NCI-H1105 treated with DMSO at 0.1 percent for 48 hours (cell line): Measurements from ENCODE around the gene AUH.

Source experiments
- DNase-seq: peaks from one replicate; lab custom pipeline; 2025; lab: John Stamatoyannopoulos, UW

AUH gene

GRCh38 chr9:91338681-91339080, 23.0 kb downstream of the AUH start:
- DNase-seq, result no peak

DNA sequence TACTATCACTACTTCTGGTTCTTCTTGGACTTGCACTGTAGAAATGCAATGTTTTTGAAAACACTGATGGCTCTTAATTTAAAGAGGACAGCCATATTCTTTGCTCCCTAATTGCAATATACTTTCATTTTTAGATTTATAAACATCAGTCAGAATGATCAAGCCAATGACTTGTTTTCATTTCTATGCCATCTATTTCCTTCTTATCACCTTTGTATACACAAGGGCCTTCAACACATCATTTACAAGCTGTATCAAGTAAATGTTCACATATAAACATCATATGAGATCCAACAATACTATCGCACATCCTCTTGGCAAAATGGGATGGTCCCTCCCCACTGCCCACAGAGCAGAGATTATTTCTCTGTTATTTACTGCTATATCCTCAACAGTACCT, 24.9 kb downstream of the AUH start:
- no peak for DNase-seq

- no peak for DNase-seq
Measured at GRCh38 chr9:91334053-91334452, 27.7 kb downstream of the AUH start.

DNA sequence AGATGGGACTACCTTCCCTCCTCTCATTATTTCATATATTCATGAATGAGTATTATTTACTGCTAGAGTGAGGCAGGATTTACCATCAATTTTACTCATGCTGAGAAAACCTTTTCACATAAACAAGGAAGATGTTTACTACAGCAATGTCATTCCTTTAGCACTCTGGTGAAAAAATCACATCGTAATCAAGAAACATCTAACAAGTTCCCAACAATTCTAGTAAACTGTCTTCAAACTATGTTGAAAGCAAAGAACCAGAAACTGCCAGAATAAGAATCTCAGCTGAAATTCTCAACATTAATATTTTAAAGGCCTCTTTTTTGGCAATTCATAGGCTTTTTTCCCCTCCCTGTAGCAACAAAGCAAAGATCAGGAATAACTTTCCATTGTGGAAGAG, 28.2 kb downstream of the AUH start:
- DNase-seq, result no peak

DNA sequence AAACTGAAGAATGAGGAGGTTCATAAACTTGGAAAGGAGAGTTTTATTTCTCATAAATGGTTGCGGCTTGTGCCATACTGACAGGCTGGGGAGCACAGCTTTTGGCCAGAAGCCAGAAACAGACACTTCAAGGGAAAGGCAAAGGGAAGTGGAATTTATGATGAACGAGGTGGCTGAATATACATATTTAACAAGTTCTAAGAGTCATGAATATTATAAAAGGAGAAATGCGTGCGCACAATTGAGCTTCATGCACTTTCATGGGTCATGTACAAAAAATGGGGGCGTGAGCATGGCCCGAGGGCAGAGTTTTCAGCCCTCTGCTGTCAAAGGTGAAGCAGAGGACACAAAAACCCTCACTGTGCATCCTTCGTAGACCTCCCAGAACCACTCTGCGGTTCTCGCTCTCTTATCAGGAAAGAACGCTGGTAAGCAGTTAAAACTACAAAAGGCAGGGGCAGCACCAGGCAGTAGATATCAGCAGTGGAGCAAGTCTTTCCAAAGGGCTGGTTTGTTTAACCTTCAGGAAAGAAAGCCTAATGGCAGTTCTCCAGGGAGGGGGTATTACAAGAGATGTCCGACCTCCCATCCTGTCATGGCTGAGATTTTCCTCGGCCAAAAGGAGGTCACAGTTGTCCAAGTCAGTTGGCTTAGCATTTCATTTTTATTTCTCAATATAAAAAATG, 29.0 kb downstream of the AUH start:
- no peak for DNase-seq

DNA sequence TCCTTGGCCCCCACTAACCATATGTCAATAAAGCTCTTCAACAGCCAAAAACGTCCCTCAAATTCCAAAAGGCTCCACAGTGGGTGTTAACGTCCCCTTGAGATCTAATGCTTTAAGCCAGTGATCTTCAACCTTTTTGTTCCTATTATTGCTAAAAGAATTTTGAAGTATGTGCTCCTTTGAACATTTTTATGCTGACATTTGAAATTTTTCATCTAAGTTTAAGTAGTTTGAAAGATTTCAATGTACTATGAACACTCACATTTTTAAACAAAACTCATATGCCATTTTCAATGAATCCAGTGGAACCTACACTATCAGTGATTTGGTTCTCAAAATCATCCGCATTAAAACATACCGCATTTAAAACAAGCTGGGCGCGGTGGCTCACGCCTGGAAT, 29.9 kb downstream of the AUH start:
- no peak for DNase-seq

- DNase-seq, result no peak
Measured at GRCh38 chr9:91328186-91328585, 33.5 kb downstream of the AUH start.

GRCh38 chr9:91321691-91322090, 40.0 kb downstream of the AUH start:
- DNase-seq, result no peak

- no peak for DNase-seq
Measured at GRCh38 chr9:91320299-91320698, 41.4 kb downstream of the AUH start.

GRCh38 chr9:91316093-91316492, 45.6 kb downstream of the AUH start:
- DNase-seq, result no peak

DNA sequence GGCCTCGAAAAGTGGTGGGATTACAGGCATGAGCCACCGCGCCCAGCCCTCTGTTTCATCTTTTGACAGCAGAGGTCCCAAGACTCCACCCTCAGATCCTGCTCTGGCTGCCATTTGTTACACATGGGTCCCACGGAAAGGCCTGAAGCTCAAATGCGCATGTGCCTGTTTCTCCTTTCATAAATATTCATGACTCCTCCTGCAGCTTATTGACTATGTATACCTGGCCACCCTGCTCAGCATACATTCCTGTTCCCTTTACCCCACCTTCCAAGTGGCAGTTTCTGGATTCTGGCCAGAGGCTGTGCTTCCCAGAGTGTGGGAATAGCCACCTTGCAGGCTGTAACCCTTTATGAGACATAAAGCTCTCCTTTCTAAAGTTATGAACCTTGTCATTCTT, 46.5 kb downstream of the AUH start:
- no peak for DNase-seq

DNA sequence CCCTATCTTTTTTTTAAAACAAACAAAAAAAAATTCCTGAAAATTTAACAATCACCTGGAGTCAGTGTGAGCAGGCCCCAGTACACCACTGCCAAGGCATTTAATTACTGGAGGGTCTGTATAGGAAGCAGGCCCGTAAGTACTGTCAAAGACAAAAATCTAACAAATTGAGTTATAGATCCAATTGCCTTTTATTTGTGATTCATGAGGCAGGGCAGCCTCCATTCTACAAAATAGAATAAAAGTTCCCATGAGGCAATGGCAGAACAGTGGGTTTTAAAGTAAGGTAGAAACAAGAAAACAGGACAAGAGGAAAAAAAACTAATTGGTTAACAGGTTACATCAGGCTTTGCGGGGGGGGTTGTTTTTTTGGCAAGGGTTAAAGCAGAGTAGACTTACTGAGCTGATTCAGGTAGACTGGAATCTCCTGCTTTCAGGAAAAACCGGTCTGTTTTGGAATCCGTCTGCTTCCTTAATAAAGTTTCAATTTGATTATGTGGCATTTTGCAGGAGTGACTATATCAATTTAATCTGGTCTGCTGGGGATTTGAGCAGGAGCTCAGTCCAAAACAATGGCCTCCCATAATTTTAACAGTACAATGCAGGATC, 48.9 kb downstream of the AUH start:
- no peak for DNase-seq

DNA sequence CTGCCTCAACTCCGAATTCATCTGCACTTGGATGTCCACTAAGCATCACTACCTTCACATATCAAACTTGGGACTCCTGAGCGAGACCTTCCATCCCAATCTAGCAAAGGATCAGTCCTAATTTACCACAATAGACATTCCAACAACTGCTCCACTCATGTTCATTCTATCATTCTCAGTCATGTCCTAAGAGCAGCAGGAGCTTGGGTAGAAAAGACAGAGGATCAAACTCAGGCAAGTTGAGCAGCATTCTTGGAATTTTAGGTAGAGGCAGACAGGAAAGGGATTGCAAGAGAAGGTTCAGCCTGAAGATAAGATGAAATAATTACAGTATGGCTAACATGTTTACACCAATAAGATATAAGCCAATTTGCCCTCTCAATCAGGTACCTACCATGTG, 51.7 kb downstream of the AUH start:
- DNase-seq, result no peak

- DNase-seq, result no peak
Measured at GRCh38 chr9:91308191-91308590, 53.5 kb downstream of the AUH start.

DNA sequence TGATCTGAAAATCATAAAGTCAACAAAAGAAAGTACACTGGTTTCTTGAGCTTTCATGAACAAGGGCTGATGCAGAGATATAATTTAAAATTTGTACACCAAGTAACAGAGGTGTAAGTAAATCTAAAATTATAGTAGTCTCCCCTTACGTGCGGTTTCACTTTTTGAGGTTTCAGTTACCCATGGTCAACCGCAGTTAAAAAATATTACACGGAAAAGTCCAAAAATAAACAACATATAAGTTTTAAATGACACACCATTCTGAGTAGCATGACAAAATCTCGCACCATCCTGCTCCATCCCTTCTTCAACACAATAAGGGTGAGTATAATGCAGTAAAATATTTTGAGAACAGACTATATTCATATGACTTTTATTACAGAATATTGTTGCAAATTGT, 54.4 kb downstream of the AUH start:
- DNase-seq, result no peak

- DNase-seq, result no peak
Measured at GRCh38 chr9:91306296-91306630, 55.5 kb downstream of the AUH start.

DNA sequence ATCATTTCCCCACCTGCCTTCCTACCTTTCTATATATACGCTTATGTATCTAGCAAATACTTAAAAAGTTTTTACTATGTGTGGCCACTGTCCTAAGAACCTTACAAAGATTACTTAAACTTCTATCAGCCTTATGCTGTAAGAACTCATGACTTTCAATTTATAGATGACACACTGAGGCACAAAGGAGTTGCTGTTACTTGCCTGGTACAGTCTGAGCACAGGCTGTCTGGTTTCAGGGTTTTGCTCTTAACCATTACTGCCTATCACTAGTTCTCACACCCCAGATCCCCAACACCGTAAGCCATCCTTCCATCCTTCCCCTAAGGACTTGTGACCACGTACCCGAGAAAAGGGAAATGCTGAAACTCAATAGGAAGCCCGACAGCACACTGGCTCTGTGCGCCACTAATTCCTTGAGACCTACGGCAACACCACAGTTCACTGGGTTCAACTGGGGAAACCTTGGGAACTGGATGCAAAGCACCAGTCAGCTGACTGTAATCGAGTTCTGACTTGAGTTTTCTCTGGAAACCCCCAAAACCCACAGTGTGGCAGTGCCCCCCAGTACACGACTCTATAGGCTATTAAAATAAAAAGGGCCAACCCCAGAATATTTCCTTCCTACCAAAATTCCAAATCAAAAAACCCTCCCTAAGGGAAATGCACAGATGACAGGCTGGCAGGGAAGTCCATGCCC, 56.0 kb downstream of the AUH start:
- DNase-seq, result no peak

DNA sequence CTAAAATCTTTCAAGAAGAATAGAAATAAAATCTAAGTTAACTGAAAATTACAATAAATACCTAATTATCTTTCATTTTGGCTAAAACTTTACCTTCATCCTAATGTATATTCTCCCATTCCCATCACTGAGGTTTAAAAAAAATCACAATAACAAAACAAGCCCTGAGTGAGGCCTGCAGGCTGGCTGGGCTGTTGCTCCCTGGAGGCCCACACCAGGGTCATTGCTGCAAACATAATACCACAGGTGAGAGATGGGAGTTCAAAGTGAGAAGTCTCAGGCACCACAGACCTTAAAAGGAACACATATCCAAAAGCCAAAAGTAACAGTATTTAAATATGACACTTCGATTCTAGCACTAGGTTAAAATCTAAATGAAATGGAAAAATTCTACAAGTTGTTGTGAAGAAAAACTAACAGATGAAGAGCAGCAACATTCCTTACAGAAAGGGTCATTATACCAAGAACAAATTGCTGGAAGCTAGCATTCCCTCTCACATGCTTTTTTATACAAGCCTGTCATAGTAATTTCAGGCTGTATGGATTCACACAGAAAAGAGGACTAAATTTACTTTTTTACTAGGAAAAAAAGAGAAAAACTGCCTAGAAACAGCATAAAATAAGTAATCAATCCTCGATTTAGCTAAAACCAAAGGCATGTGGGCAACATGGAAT, 57.8 kb downstream of the AUH start:
- DNase-seq, result no peak

DNA sequence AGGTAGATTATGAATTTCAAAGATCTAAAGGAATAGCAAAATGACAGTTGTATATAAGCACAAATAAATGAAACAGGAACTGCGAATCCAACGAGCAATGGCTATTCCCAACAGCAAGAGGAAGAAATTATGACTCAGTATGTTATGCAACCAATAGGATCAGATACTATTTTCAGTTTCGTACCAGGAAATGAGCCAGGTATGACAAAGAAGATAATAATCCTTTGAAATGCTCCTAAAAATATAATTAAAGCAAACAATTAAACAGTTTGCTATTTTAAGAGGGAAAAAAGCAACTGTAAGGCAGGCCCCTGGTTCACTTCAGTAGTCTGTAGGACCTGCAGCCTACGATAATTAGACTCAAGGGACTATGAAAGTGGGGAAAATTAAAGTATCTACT, 58.9 kb downstream of the AUH start:
- DNase-seq, result no peak

- DNase-seq, result no peak
Measured at GRCh38 chr9:91301161-91301560, 60.6 kb downstream of the AUH start.

GRCh38 chr9:91298311-91298710, 63.4 kb downstream of the AUH start:
- no peak for DNase-seq

DNA sequence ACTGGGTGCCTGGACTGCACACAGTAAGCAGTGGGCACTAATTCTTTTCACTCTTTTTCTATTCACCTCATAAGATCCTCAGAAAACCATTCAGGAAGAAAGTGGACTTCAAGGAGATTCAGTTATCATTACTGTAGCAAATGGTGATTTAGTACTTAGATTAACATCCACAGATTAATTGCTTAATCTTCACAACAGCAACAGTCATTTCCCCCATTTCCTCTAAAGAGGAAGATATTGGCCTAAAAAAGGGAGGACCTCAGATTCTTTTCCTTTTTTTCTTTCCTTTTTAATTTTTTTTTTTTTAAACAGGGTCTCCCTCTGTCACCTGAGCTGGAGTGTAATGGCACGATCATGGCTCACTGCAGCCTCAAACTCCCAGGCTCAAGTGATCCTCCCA, 64.4 kb downstream of the AUH start:
- no peak for DNase-seq

GRCh38 chr9:91296354-91296753, 65.4 kb downstream of the AUH start:
- no peak for DNase-seq
